Right atrium auricular region (tissue), 2 donors: ENCODE results near the gene NMT2. TPM values are rescaled to one million over a fixed set of nuclear protein-coding genes. Genes with fewer than 3 reads are reported as not detected.

Experiments used
- DNase-seq: peaks from one replicate; pipeline ENCODE4 v3.0.0-alpha.2; 2019; ENCODE audit warnings: low spot score
- H3K27ac ChIP-seq, 2 donors: fragments of 200-600 bp; sonication (generic); 1 replicate in 1 of 2; 2 replicates in 1 of 2; pipeline ENCODE4 v1.5.1; 2016 to 2019
- H3K27me3 ChIP-seq, 2 donors: fragments of 200-600 bp; sonication (generic); one replicate each; pipeline versions ENCODE4 v1.5.1 to v1.6.0; 2017 to 2019
- H3K36me3 ChIP-seq: fragments of 200-600 bp; sonication (generic); one replicate; pipeline ENCODE4 v1.5.1; 2016
- H3K4me1 ChIP-seq, 2 donors: fragments of 200-600 bp; sonication (generic); one replicate each; pipeline versions ENCODE4 v1.5.1 to v1.6.0; 2017 to 2019
- H3K4me3 ChIP-seq, 2 donors: fragments of 200-600 bp; sonication (generic); 1 replicate in 1 of 2; 2 replicates in 1 of 2; pipeline ENCODE4 v1.5.1; 2017 to 2019; ENCODE audit warnings: mild to moderate bottlenecking in 1 of 2, moderate library complexity in 1 of 2
- H3K9me3 ChIP-seq, 2 donors: fragments of 200-600 bp; sonication (generic); one replicate each; pipeline ENCODE4 v1.5.1; 2019
- total RNA-seq, 2 donors: library from RNA; depleted of rRNA; stranded (reverse); fragments of >200 nt; gene quantifications; one replicate each; pipeline ENCODE4 v1.1.0, GENCODE V29; 2016
- TF ChIP-seq, protein P1 (sequence below), 2 donors: fragments of 200-600 bp; sonication (generic); IDR thresholded peaks; one replicate each; pipeline ENCODE4 v1.5.1; 2019; ENCODE audit warnings: antibody characterized with exemption in 2 of 2

The NMT2 gene
- total RNA-seq, 2 donors from 2014 or later, result 9.7 to 10.5 TPM

DNA sequence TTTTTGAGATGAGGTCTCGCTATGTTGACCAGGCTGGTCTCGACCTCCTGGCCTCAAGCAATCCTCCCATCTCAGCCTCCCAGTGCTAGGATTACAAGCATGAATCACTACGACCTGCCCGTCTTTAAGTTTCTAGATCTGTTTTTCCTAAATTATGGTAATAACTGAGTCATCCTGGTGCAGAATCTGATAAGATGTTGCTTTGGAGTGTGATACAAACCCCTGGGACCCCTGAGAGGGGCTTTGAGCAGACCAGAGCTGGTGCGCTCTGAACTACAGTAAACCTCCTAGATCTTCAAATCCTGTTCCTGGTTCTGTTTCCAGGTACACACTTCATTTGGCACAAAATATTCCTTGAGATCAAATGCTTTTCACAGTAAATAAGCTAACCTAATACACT lies 37.2 kb downstream of the NMT2 start:
- H3K36me3 ChIP-seq, result peaks cover 66% of the 10 kb centered on the region
- TF ChIP-seq, protein P1, sequence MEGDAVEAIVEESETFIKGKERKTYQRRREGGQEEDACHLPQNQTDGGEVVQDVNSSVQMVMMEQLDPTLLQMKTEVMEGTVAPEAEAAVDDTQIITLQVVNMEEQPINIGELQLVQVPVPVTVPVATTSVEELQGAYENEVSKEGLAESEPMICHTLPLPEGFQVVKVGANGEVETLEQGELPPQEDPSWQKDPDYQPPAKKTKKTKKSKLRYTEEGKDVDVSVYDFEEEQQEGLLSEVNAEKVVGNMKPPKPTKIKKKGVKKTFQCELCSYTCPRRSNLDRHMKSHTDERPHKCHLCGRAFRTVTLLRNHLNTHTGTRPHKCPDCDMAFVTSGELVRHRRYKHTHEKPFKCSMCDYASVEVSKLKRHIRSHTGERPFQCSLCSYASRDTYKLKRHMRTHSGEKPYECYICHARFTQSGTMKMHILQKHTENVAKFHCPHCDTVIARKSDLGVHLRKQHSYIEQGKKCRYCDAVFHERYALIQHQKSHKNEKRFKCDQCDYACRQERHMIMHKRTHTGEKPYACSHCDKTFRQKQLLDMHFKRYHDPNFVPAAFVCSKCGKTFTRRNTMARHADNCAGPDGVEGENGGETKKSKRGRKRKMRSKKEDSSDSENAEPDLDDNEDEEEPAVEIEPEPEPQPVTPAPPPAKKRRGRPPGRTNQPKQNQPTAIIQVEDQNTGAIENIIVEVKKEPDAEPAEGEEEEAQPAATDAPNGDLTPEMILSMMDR (IDR thresholded peaks at IDR 0.05), result no peak
- H3K4me3 ChIP-seq, result no peak overlapping the region
- H3K27me3 ChIP-seq, result no peaks in the 10 kb centered on the region
- H3K9me3 ChIP-seq, result no peaks in the 10 kb centered on the region
- DNase-seq, result no peak
- no peak overlapping the region for H3K27ac ChIP-seq
- H3K4me1 ChIP-seq, result no peaks in the 10 kb centered on the region

DNA sequence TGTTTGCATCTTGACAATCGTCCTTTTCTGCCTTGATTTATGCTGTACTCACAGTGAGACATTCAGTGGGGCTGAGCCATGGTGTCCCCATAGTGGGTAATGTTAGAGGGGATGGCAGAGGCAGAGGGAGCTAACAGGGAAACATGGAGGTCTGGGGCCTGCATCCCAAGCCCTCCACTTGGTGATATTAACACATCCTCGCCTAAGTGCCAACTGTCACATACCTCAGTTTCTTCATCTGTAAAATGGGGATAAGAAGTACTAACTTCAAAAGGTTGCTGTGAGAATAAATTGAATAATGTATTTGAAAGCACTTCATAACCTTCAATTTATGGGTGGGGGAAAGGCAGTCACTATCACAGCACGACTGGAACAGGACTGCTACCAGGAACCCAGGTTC lies 43.6 kb downstream of the NMT2 start:
- H3K36me3 ChIP-seq, result peaks cover 44% of the 10 kb centered on the region
- no peaks in the 10 kb centered on the region for H3K27me3 ChIP-seq
- H3K4me1 ChIP-seq, result no peaks in the 10 kb centered on the region
- TF ChIP-seq, protein P1 (IDR thresholded peaks at IDR 0.05), result no peak
- DNase-seq, result no peak
- H3K9me3 ChIP-seq, result no peaks in the 10 kb centered on the region
- no peak overlapping the region for H3K27ac ChIP-seq
- no peak overlapping the region for H3K4me3 ChIP-seq

DNA sequence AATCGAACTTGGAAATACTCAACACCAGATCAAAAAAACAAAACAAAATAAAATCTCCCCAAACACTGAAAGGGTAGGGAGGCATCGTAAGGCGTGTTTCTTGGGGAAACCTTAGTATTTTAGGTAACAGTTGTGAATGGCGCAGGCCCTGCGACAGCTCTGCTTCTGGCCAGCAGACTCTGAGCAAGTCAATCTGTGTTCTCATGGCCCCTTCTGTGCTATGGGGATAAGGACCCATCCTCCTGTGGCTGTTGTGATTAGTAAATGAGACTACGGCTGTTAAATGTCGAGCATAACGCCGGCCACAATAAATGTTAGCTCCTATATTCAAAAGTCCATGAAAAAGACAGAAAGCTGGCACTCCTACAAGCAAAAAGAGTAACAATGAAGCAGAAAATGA lies 44.3 kb downstream of the NMT2 start:
- DNase-seq, result no peak
- peaks cover 46% of the 10 kb centered on the region for H3K36me3 ChIP-seq
- no peak overlapping the region for H3K4me3 ChIP-seq
- no peaks in the 10 kb centered on the region for H3K4me1 ChIP-seq
- H3K27me3 ChIP-seq, result no peaks in the 10 kb centered on the region
- TF ChIP-seq, protein P1 (IDR thresholded peaks at IDR 0.05), result no peak
- H3K9me3 ChIP-seq, result no peaks in the 10 kb centered on the region
- H3K27ac ChIP-seq, result no peak overlapping the region

DNA sequence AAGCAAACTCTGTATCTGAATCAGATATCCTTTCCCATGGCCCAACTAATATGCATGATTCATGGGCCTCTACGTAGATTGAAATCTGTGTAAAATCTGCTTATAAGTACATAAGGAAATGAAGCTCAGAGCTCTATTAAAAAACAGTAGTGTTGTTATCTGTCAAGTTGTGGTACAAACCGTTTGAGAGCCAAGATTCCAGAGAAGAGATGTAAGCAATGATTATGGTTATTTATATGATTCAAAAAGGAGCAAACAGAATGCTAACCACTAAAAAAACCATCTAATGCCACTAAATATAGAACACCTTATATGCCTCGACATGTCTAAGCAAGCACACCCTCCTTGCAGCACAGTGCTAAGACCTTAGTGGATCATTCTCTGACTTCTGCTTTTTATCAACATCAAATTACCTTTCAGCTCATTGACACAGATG lies 44.7 kb downstream of the NMT2 start:
- H3K9me3 ChIP-seq, result no peaks in the 10 kb centered on the region
- peaks cover 46% of the 10 kb centered on the region for H3K36me3 ChIP-seq
- H3K27me3 ChIP-seq, result no peaks in the 10 kb centered on the region
- no peak for DNase-seq
- H3K4me3 ChIP-seq, result no peak overlapping the region
- H3K4me1 ChIP-seq, result no peaks in the 10 kb centered on the region
- no peak overlapping the region for H3K27ac ChIP-seq
- TF ChIP-seq, protein P1 (IDR thresholded peaks at IDR 0.05), result no peak

DNA sequence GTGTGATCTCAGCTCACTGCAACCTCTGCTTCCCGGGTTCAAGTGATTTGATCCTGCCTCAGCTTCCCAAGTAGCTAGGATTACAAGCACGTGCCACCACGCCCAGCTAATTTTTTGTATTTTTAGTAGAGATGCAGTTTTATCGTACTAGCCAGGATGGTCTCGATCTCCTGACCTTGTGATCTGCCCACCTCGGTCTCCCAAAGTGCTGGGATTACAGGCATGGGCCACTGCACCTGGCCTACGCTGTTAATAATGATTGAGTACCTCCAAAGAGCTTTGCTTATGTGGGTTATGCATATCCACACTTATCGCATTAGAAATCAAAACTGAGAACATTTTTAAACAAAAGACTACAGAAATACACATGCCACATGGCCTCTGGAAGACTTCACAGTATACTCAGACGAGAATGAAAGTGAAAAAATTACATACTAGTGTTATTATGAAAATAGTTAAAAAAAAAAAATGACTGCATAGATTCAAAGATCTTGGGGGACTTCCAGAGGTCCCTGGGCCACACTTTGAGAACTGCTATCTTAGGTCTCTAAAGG lies 45.9 kb downstream of the NMT2 start:
- H3K9me3 ChIP-seq, result no peaks in the 10 kb centered on the region
- no peak overlapping the region for H3K4me3 ChIP-seq
- no peak overlapping the region for H3K27ac ChIP-seq
- H3K27me3 ChIP-seq, result no peaks in the 10 kb centered on the region
- TF ChIP-seq, protein P1 (IDR thresholded peaks at IDR 0.05), result no peak
- H3K36me3 ChIP-seq, result peaks cover 41% of the 10 kb centered on the region
- no peaks in the 10 kb centered on the region for H3K4me1 ChIP-seq
- DNase-seq, result no peak

DNA sequence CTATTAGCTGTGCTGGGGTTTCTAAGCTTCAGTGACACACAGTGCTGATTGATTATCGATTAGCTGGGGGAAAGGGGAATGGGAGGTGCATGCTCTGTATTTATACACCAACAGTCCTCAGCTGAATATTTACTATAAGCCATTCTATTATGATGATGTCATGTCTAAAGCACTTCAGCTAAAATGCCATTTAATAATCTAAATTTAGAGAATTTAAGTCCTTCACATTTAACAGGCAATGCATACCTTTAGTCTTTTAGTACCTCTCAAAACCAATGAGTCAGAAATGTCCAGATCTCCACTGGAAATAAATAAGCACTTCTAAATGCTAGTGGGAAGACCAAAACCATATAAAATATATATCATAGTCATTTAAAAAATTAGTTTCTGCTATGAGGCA lies 46.8 kb downstream of the NMT2 start:
- Histone ChIP-seq H3K27ac (no peak overlapping the region), H3K4me1 (no peaks in the 10 kb centered on the region), H3K9me3 (peaks cover 0 to 2% of the 10 kb centered on the region in 2 donors), H3K27me3 (no peaks in the 10 kb centered on the region), H3K4me3 (no peak overlapping the region), H3K36me3 (peaks cover 48% of the 10 kb centered on the region)
- no peak for DNase-seq
- TF ChIP-seq, protein P1 (IDR thresholded peaks at IDR 0.05), result no peak
